Measurements from ENCODE around the gene GTSF1L.
"Not testable (repeated sequence)": the region's sequence is repeated elsewhere in the genome, so short reads cannot be mapped to it uniquely, and the experiment has no call there.

The GTSF1L gene

GRCh38 chr20:43726811-43727338 lies at the start of gene GTSF1L:
Gene GTSF1L (minus strand): TSS chr20:43727002. CDS start chr20:43726694, 308 bp downstream.
- DNase-seq (ENCODE audit: low read depth), result no peak

- no peak for DNase-seq (ENCODE audit: low read depth)
Measured at GRCh38 chr20:43774754-43775153, 48.0 kb upstream of the GTSF1L start.

GRCh38 chr20:43771503-43772190 lies 44.8 kb upstream of the GTSF1L start:
- no peak for DNase-seq (ENCODE audit: low read depth)

GRCh38 chr20:43770342-43770741 lies 43.5 kb upstream of the GTSF1L start:
- DNase-seq (ENCODE audit: low read depth), result no peak

- DNase-seq (ENCODE audit: low read depth), result no peak
Measured at GRCh38 chr20:43767686-43768474, 41.1 kb upstream of the GTSF1L start.

GRCh38 chr20:43766917-43767316 lies 40.1 kb upstream of the GTSF1L start:
- DNase-seq (ENCODE audit: low read depth), result no peak

GRCh38 chr20:43766385-43766784 lies 39.6 kb upstream of the GTSF1L start:
- DNase-seq (ENCODE audit: low read depth), result no peak

GRCh38 chr20:43765916-43766315 lies 39.1 kb upstream of the GTSF1L start:
- no peak for DNase-seq (ENCODE audit: low read depth)

GRCh38 chr20:43762911-43763310 lies 36.1 kb upstream of the GTSF1L start:
- DNase-seq (ENCODE audit: low read depth), result no peak

- no peak for DNase-seq (ENCODE audit: low read depth)
Measured at GRCh38 chr20:43761386-43762340, 34.9 kb upstream of the GTSF1L start.

- not testable (repeated sequence) for DNase-seq (ENCODE audit: low read depth)
Measured at GRCh38 chr20:43757888-43758287, 31.1 kb upstream of the GTSF1L start.

GRCh38 chr20:43755851-43756250 lies 29.0 kb upstream of the GTSF1L start:
- no peak for DNase-seq (ENCODE audit: low read depth)

GRCh38 chr20:43755390-43755789 lies 28.6 kb upstream of the GTSF1L start:
- no peak for DNase-seq (ENCODE audit: low read depth)

GRCh38 chr20:43752561-43753301 lies 25.9 kb upstream of the GTSF1L start:
- no peak for DNase-seq (ENCODE audit: low read depth)

GRCh38 chr20:43752051-43752360 lies 25.2 kb upstream of the GTSF1L start:
- DNase-seq (ENCODE audit: low read depth), result no peak

GRCh38 chr20:43751167-43752050 lies 24.6 kb upstream of the GTSF1L start:
- peak; percentile 28 for DNase-seq (ENCODE audit: low read depth)

- no peak for DNase-seq (ENCODE audit: low read depth)
Measured at GRCh38 chr20:43750774-43751166, 24.0 kb upstream of the GTSF1L start.

- peak; percentile 69 for DNase-seq (ENCODE audit: low read depth)
Measured at GRCh38 chr20:43749734-43750294, 23.0 kb upstream of the GTSF1L start.

GRCh38 chr20:43748274-43748673 lies 21.5 kb upstream of the GTSF1L start:
- DNase-seq (ENCODE audit: low read depth), result no peak

All from stimulated activated CD4-positive, alpha-beta T cell treated with anti-CD3 and anti-CD28 coated beads, Interleukin-2, amount 100 ng/mL, for 4 hours (primary cell).